IMR-90 (cell line): Measurements from ENCODE around the gene GORASP1.

ENCODE experiments used
- BHLHE40 ChIP-seq: fragments of 150-350 bp; IDR thresholded peaks from 2 replicates; pipeline ENCODE4 v1.6.1; 2016; ENCODE audit warnings: mild to moderate bottlenecking, low read depth, low read length
- CEBPB ChIP-seq: IDR thresholded peaks from 2 replicates; pipeline ENCODE4 v1.6.1; 2012; ENCODE audit warnings: low read depth, low read length, improper control_type of control experiment
- CHD1 ChIP-seq: IDR thresholded peaks from 2 replicates; pipeline ENCODE4 v1.6.1; 2012; ENCODE audit warnings: low read depth, low read length, improper control_type of control experiment
- MAFK ChIP-seq: IDR thresholded peaks from 2 replicates; pipeline ENCODE4 v1.6.1; 2012; ENCODE audit warnings: low read depth, low read length, improper control_type of control experiment
- MXI1 ChIP-seq: IDR thresholded peaks from 2 replicates; pipeline ENCODE4 v1.6.1; 2012; ENCODE audit warnings: low read depth, mild to moderate bottlenecking, low read length, moderate library complexity, borderline replicate concordance
- POLR2A ChIP-seq: IDR thresholded peaks from 2 replicates; pipeline ENCODE4 v1.6.1; 2012; ENCODE audit warnings: mild to moderate bottlenecking, low read depth, low read length
- RFX5 ChIP-seq: IDR thresholded peaks from 2 replicates; pipeline ENCODE4 v1.8.0; 2012; ENCODE audit warnings: low read depth, mild to moderate bottlenecking, low read length, moderate library complexity
- SMC3 ChIP-seq: fragments of 150-350 bp; IDR thresholded peaks from 2 replicates; pipeline ENCODE4 v1.6.1; 2016; ENCODE audit warnings: low read depth, mild to moderate bottlenecking, antibody characterized with exemption, low read length, moderate library complexity
- TF ChIP-seq, protein P1 (sequence below): conservative IDR thresholded peaks from 2 replicates; pipeline ENCODE4 v1.5.1; 2012; ENCODE audit warnings: mild to moderate bottlenecking, low read depth, low read length, improper control_type of control experiment
- TF ChIP-seq, protein P2 (sequence below): fragments of 150-350 bp; IDR thresholded peaks from 2 replicates; pipeline ENCODE4 v1.6.1; 2017; ENCODE audit warnings: mild to moderate bottlenecking, antibody characterized with exemption, low read length, low read depth

DNA sequence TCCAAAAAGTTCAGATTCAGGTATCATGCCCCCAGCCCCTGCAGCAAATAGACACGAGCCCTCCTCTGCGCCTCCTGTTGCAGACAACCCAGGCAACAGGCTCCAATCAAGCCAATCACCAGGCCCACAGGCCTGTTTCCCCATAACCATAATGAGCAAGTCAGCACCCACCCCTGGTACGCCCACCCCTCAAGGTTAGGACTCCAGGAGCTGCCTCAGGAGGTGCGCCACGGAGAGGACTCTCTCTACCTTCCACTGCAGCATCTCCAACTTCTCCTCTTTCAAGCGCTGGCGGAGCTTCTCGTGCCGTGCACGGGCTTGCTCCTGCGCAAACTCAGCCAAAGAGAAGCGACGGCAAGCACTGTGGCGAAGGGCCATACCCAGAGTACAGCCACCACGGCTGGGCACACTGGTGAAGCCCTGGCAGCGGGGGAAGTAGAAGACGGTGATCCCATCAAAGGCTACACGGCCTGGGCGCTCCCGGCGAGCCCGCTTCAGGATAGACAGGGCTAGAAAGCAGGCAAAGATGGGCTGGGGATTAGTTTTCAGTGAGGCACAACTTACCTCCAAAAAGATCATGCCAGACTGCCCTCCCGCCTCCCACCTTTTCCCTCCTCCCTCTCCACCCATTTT is 37.4 kb upstream of the GORASP1 start:
- no peak for TF ChIP-seq MAFK
- TF ChIP-seq, protein P1, sequence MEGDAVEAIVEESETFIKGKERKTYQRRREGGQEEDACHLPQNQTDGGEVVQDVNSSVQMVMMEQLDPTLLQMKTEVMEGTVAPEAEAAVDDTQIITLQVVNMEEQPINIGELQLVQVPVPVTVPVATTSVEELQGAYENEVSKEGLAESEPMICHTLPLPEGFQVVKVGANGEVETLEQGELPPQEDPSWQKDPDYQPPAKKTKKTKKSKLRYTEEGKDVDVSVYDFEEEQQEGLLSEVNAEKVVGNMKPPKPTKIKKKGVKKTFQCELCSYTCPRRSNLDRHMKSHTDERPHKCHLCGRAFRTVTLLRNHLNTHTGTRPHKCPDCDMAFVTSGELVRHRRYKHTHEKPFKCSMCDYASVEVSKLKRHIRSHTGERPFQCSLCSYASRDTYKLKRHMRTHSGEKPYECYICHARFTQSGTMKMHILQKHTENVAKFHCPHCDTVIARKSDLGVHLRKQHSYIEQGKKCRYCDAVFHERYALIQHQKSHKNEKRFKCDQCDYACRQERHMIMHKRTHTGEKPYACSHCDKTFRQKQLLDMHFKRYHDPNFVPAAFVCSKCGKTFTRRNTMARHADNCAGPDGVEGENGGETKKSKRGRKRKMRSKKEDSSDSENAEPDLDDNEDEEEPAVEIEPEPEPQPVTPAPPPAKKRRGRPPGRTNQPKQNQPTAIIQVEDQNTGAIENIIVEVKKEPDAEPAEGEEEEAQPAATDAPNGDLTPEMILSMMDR: no peak
- no peak for TF ChIP-seq CEBPB
- no peak for TF ChIP-seq CHD1
- no peak for TF ChIP-seq POLR2A
- TF ChIP-seq BHLHE40: no peak
- TF ChIP-seq, protein P2, sequence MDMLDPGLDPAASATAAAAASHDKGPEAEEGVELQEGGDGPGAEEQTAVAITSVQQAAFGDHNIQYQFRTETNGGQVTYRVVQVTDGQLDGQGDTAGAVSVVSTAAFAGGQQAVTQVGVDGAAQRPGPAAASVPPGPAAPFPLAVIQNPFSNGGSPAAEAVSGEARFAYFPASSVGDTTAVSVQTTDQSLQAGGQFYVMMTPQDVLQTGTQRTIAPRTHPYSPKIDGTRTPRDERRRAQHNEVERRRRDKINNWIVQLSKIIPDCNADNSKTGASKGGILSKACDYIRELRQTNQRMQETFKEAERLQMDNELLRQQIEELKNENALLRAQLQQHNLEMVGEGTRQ: no peak
- no peak for TF ChIP-seq RFX5
- TF ChIP-seq SMC3: no peak
- TF ChIP-seq MXI1: no peak
